Astrocyte of the cerebellum (primary cell): ENCODE data around the gene OXLD1.

Experiments used
- DNase-seq: peaks from one replicate; pipeline ENCODE4 v3.0.0-alpha.2; 2011; ENCODE audit warnings: low read depth
- H3K4me3 ChIP-seq: 2 replicates; pipeline ENCODE4 v1.5.1; 2011; ENCODE audit warnings: mild to moderate bottlenecking, low read depth, low read length, moderate library complexity
- CTCF ChIP-seq: IDR thresholded peaks from 2 replicates; pipeline ENCODE4 v1.5.1; 2012; ENCODE audit warnings: low read length, low read depth, moderate library complexity, mild to moderate bottlenecking; ENCODE audit errors: missing control alignments
- in situ Hi-C: cut with HindIII; loops from 2 replicates; pipeline ENCODE4 v1.10.0; 2017; ENCODE audit warnings: low sequenced_read_pairs

OXLD1 gene

GRCh38 chr17:81694810-81695209 lies 28.4 kb upstream of the OXLD1 start:
- no peak for DNase-seq
- TF ChIP-seq CTCF, result no peak
- in situ Hi-C loops, result no loop called here
- no peak overlapping the region for H3K4me3 ChIP-seq

DNA sequence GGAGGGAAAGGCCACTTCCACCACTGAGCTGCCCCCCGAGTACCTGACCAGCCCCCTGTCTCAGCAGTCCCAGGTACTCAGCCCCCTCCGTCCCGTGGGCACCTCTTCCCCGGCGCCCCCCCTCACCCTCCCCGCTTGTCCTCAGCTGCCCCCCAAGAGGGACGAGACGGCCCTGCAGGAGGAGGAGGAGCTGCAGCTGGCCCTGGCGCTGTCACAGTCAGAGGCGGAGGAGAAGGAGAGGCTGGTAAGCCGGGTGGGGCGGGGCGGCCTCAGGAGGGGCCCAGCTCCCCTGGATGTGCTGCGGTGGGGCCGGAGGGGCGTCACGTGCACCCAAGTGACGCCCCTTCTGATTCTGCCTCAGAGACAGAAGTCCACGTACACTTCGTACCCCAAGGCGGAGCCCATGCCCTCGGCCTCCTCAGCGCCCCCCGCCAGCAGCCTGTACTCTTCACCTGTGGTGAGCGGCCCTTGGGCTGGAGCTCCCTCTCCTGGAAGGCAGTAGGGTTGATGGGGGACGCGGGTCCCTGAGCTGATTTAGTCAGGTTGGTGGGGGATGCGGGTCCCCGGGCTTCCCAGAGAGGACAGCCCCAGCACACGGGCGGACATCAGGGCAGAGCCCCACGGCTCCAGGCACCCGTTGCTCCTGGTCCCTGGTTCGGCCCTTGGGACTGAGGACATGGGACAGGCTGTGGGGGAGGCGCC lies 27.3 kb upstream of the OXLD1 start:
- no peak for DNase-seq
- in situ Hi-C loops, result no loop called here
- no peak for TF ChIP-seq CTCF
- no peak overlapping the region for H3K4me3 ChIP-seq

DNA sequence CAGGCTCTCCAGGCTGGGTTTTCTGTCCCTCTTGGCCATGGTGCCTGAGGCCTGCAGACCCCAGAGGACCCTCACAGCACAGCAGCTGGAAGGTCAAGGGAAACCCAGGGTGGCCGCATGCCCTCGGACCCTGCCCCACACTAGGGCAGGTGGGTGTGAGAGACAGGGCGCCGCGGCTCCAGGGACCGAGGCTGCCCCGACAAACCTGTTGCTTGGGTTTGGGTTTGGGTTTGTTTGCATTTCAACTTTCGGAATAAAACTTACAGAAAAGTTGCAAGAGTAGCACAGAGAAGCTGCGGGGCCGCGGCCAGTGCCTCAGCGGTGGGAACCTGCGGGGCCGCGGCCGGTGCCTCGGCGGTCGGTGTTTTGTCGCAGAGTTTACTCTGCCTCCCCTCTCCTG lies 25.2 kb upstream of the OXLD1 start:
- no peak for TF ChIP-seq CTCF
- no peak overlapping the region for H3K4me3 ChIP-seq
- in situ Hi-C loops, result no loop called here
- no peak for DNase-seq

- no peak for DNase-seq
- TF ChIP-seq CTCF, result no peak
- H3K4me3 ChIP-seq, result no peak overlapping the region
- in situ Hi-C loops, result no loop called here
Measured at GRCh38 chr17:81691196-81691595, 24.8 kb upstream of the OXLD1 start.

- DNase-seq, result no peak
- TF ChIP-seq CTCF, result no peak
- no peak overlapping the region for H3K4me3 ChIP-seq
- in situ Hi-C loops, result no loop called here
Measured at GRCh38 chr17:81690549-81690948, 24.1 kb upstream of the OXLD1 start.

DNA sequence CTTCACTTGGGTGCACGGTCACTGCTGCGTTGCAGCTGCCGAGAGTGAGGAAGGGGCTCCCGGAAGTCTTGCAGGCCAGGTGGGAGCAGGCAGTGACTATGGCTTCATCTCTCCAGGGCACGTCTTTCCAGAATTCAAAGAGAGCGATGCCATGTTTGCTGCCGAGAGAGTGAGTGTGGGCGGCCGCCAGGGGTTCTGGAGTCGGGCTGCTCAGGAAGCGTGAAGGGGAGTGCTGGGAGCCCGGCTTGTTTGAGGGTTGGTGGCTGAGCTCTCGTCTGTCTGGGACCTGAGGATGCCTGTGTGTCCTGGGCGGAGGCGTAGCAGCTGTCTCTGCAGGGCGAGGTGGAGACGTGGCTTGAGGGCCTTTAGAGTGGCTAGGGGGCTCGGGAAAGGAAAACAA lies 23.7 kb upstream of the OXLD1 start:
- H3K4me3 ChIP-seq, result no peak overlapping the region
- DNase-seq, result no peak
- TF ChIP-seq CTCF, result no peak
- in situ Hi-C loops, result no loop called here
